Measurements from ENCODE around the gene RIN1. TPM values are rescaled to one million over a fixed set of nuclear protein-coding genes. Genes with fewer than 3 reads are reported as not detected.

The RIN1 gene, protein sequence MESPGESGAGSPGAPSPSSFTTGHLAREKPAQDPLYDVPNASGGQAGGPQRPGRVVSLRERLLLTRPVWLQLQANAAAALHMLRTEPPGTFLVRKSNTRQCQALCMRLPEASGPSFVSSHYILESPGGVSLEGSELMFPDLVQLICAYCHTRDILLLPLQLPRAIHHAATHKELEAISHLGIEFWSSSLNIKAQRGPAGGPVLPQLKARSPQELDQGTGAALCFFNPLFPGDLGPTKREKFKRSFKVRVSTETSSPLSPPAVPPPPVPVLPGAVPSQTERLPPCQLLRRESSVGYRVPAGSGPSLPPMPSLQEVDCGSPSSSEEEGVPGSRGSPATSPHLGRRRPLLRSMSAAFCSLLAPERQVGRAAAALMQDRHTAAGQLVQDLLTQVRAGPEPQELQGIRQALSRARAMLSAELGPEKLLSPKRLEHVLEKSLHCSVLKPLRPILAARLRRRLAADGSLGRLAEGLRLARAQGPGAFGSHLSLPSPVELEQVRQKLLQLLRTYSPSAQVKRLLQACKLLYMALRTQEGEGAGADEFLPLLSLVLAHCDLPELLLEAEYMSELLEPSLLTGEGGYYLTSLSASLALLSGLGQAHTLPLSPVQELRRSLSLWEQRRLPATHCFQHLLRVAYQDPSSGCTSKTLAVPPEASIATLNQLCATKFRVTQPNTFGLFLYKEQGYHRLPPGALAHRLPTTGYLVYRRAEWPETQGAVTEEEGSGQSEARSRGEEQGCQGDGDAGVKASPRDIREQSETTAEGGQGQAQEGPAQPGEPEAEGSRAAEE
- 3.8 TPM for total RNA-seq

GRCh38 chr11:66336234-66337102, at the start of gene RIN1:
TSS of gene RIN1 (minus strand) at chr11:66336434. CDS start at chr11:66336402, 32 bp downstream.

DNA sequence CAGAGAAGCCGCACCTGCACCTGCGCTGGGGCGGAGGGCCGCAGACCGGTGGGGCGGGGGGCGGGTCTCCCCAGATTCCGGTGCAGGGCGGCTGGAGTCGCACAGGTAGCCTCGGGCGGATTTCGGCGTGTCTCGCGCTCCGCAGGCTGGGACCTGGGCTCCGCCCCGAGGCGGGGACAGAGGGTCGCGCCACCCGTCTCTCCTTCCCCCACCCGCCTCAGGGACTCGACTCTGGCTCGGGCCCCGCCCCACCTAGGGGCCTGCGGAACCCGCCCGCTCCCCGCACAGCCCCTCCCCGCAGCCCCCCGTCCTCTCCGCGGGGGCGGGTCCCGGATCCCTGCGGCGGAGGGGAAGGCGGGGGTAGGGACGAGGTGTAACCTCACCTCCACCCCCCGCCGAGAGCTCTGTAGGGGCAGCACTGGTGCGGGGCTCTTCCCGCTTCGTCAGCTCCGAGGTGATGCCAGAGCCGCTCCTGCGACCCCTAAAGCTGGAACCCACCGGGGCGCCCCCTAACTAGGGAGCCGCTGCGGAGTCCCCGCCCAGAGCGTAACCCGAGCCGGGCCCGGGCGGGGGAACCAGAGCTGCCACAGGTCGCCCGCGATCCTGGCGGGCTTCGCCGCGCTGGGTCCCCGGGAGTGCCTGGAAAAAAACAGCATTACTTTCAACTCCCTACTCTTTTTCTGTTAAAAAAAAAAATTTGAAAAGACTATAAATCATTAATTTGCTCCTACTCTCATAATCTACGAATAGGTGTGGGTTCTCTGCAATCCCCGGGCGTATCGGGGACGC, 35.6 kb upstream of the RIN1 start, which contains the start of gene SLC29A2:
TSS of gene SLC29A2 (minus strand) at position 134 of the 789 bp plus-strand sequence. CDS start 169 bp downstream, outside the sequence.

DNA sequence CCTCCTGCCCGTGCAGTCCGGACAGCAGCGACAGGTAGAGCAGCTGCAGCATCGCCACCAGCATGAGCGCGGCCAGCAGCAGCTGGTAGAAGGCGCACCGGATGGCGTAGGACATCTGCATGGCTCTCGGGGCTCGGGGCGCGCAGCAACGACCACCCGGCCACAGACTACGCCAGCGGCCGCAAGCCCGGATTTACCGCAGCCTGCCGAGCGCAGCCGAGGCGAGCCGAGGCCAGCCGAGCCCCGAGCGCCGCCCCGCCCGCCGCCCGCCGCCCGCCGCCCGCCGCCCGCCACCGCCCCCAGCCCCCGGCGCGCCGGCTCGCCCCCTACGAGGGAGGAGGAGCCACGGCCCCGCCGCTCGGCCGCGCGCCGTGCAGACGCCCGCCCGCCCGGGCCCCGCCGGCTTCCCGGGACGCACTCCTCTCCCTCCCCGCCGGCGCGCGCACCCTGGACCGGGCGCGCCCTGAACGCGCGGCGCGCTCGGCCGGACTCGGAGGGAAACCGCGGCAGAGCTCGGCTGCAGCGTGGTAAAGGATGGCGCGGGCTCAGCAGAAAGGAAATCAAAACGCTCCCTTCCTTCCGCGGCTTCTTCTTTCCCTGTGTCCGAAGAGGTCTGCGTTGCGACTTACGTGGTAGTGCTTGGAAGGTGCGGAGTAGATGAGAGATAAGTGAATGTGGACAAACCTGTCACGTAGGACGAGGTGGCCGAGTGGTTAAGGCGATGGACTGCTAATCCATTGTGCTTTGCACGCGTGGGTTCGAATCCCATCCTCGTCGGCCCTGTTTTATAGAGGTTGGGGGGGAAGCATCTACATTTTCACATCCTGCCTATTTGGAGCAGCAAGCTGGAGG, 11.4 kb upstream of the RIN1 start, which contains the start of gene B4GAT1:
TSS of gene B4GAT1 (minus strand) at position 205 of the 852 bp plus-strand sequence. CDS start at position 121, 84 bp downstream.

DNA sequence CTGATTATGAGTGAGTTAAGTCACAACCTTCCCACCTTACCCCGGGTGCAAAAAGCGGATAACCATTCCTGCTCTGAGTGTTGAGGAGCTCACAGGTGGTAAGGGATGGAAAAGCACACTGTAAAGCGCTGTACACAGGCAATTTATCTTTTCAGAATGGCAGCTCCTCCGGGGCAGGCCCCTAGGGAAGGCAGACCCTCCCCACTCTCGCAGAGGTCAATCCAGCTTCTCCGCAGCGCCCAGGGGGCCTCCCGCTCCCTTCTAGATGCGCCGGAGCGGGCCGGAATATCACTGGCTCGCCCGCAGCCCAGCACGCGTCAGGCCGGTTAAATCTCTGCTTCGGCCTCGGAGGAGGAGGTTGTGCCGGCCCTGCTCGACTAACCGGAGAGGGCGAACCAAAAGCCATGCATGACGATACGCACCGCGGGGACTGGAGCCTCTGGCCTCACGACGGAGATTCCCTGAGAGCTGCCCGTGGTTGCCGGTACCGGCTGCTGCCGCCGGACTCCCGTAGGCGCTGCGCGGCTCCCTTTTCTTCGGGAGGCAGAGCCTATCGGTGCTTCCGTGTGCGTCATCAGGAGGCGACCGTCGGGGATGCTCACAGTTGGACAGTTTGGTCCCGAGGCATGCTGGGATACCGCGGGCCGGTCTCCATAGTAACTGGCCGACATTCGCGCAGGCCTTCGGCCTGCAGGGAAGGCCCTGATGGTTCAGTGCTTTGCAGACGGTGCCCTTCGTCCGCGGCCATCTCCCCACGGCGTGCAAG, 8.5 kb upstream of the RIN1 start, which contains the start of gene BRMS1:
TSS of gene BRMS1 (minus strand) at position 555 of the 766 bp plus-strand sequence. CDS start 2,870 bp downstream, outside the sequence.

DNA sequence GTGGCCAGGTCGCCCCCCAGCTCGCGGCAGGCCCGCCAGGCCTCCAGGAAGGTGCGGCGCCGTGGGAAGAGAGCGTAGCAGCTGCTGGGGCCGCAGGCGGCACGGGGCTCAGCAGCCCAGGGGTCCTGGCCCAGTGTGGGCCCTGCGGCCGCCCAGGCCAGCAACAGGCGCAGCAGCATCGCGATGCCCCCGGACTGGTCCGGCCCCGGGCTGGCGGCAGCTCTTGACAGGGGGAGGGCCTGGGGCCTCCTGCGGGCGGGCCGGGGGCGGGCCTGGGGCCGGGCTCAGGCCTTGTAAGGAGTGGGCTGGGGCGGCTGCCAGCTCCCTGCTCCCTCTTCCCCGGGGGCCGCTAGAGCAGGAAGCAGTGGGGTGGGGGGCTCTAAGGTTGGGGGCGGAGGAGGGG, 19.4 kb downstream of the RIN1 start, which contains the start of gene CD248:
TSS of gene CD248 (minus strand) at position 196 of the 403 bp plus-strand sequence. CDS start at position 179, 17 bp downstream.

GRCh38 chr11:66291706-66292542, 44.3 kb downstream of the RIN1 start, which contains the start of gene TMEM151A:
TSS of gene TMEM151A (plus strand) at chr11:66291894. CDS start at chr11:66292014, 120 bp downstream.

GRCh38 chr11:66288671-66289547, 47.3 kb downstream of the RIN1 start, which contains the start of gene YIF1A:
TSS of gene YIF1A (minus strand) at chr11:66289143. CDS start at chr11:66288985, 158 bp downstream.

Small RNA genes within 50 kb of the gene (small RNA-seq; reads per million reads assigned to genes)
- not detected for gene RF00017 (ENCODE audit: low replicate concordance)

Other genes with a start within 250 kb of the RIN1 start
- 18.0 TPM for gene KLC2, start 78.7 kb downstream of the RIN1 start, total RNA-seq
- 89.4 TPM for gene RAB1B, start 67.8 kb downstream of the RIN1 start, total RNA-seq
- gene CNIH2, start 58.3 kb downstream of the RIN1 start, total RNA-seq: 1.6 TPM
- 68.1 TPM for gene YIF1A, start 47.3 kb downstream of the RIN1 start, total RNA-seq
- not detected for gene TMEM151A, start 44.5 kb downstream of the RIN1 start, total RNA-seq
- 49.7 TPM for gene CD248, start 19.4 kb downstream of the RIN1 start, total RNA-seq
- gene BRMS1, start 8.7 kb upstream of the RIN1 start, total RNA-seq: 19.2 TPM
- gene B4GAT1, start 11.2 kb upstream of the RIN1 start, total RNA-seq: 52.5 TPM
- 10.5 TPM for gene SLC29A2, start 35.3 kb upstream of the RIN1 start, total RNA-seq
- gene NPAS4, start 84.6 kb upstream of the RIN1 start, total RNA-seq: 3.1 TPM
- 40.3 TPM for gene MRPL11, start 102.4 kb upstream of the RIN1 start, total RNA-seq
- gene PELI3, start 130.5 kb upstream of the RIN1 start, total RNA-seq: 10.8 TPM
- 25.6 TPM for gene DPP3, start 144.0 kb upstream of the RIN1 start, total RNA-seq
- gene BBS1, start 174.2 kb upstream of the RIN1 start, total RNA-seq: 81.9 TPM
- gene ZDHHC24, start 209.6 kb upstream of the RIN1 start, total RNA-seq: 12.3 TPM
- gene ACTN3, start 210.5 kb upstream of the RIN1 start, total RNA-seq: 37.8 TPM
- gene CTSF, start 232.2 kb upstream of the RIN1 start, total RNA-seq: 79.2 TPM